Activated CD4-positive, CD25-positive, alpha-beta regulatory T cell (primary cell): ENCODE data around the gene EML6.

Experiments used
- DNase-seq, 4 experiments: peaks; one replicate each; lab custom pipeline; 2025; lab: John Stamatoyannopoulos, UW

The EML6 gene

GRCh38 chr2:55003706-55004639 lies 280.5 kb downstream of the EML6 start:
- no peak for DNase-seq

- DNase-seq = no peak
Measured at GRCh38 chr2:55006306-55006705, 282.8 kb downstream of the EML6 start.

DNA sequence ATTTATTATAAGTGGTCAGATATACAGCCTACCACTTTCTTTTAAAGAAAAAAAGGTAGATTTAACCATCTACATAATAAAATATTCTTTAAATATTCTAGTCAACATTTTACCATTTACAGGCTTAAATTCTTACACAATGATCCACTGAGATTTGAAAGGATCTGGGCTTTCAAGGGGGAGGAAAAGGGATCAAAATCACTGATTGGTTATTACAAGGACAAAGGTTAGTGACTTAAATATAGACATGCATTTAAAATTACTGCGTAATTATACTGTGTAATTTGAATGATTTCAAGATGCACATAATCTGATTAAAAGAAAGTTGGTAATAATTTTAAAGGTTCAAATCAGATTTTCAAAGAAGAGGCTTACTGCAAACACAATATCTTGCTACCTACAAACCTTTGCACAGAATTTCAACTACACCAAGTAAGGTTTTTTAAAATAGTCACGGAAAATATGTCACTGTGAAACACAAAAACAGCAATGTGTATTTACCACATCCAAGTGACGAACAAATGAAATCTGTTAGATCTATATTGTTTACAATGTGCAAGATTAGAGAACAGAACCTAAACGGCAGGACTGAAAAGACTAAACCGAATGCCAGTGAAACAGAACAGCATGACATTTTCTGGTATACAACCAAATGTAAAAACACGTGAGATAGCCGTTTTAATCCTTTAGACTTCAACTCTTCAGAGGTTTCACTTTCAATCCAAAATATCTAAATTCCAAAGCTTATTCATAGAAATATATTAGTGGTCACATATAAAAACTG lies 286.0 kb downstream of the EML6 start:
- no peak for DNase-seq

GRCh38 chr2:55010149-55010591 lies 286.7 kb downstream of the EML6 start:
- DNase-seq = peak in 1 of 4 experiments; percentile 17

DNA sequence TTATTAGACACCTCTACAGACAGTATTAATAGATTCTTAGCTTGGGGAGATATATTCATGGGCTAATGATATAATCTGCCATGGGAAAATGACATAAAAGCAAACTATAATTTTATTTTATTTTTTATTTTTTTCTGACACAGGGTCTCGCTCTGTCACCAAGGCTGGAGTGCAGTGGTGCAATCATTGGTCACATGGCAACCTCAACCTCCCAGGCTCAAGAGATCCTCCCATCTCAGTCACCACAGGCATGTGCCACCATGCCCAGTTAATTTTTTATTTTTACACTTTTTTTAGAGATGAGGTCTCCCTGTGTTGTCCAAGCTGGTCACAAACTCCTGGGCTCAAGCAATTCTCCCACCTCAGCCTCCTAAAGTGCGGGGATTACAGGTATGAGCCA lies 287.5 kb downstream of the EML6 start:
- no peak for DNase-seq

GRCh38 chr2:55011831-55012671 lies 288.6 kb downstream of the EML6 start:
- DNase-seq = no peak

DNA sequence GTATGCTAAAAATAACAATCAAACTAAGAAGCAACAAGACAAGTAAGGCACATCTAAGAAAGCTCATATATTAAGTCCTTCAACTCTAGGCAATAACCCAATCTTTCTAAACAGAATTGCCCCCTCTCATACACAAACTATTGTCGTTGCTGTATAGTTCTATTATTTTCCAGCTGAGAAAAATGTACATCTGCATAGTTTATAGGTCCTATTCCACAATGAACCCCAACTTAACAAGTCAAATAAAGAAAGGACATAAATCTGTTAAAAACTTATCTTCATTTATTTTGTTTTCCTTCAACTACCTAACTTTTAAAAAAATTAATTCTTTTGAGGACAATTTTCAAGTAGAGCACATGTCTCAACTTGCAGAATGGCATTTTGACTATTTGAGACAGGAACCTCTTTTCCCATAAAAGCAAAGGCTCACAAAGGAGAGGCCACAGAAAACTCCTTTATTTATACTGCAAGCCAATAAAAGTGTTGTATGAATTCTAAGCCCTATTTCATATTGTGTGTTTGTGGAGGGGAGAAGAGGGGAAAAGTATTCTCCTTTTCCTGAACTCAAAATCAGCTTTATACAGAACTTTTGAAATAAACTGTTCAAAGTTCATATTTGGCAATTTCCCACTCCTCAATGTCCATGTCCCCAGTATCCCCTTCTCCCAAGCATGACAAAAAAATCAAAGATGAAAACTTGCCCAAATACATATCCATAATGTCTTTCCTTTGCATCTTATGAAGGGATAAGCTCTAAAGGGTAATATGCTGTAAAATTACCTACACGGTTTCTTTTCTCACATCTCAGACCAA lies 289.4 kb downstream of the EML6 start:
- no peak for DNase-seq

DNA sequence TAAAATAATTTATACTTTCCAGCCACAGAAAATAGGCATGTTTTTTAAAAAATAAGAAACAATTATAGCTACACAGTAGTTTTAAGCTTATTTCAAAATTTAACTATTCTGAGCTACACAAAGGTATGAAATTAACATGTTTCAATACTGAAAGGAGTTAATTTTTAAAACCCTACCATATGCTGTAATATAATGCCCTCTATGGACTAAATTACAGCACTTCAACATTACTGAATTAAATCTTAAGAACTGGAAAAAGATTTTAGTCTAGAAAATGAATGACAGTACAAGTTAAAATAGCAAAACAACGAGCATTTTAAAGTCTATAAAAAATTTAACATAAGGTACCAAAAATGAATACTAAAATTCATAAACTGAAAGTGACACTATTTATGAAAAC lies 290.5 kb downstream of the EML6 start:
- no peak for DNase-seq

GRCh38 chr2:55014962-55015939 lies 291.8 kb downstream of the EML6 start:
- DNase-seq = peak in 1 of 4 experiments; percentile 1

DNA sequence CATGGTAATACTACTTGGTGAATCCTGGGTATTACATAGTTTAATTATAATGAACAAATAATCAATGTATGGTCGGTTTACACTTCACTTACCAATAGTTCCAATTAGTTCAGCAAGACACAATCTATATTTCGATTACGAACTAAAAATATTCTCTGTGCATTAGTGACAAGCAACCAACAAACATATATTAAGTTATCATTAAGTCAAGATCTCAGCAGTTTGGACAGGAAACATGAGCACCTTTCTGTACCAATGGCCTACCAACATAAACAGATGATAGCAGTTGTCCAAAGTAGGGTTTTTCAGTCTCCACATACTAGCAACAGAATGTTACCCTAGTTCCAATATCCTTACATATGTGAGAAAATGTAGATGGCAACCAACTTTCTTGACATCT lies 294.0 kb downstream of the EML6 start:
- DNase-seq = no peak

- DNase-seq = no peak
Measured at GRCh38 chr2:55017880-55018279, 294.4 kb downstream of the EML6 start.

DNA sequence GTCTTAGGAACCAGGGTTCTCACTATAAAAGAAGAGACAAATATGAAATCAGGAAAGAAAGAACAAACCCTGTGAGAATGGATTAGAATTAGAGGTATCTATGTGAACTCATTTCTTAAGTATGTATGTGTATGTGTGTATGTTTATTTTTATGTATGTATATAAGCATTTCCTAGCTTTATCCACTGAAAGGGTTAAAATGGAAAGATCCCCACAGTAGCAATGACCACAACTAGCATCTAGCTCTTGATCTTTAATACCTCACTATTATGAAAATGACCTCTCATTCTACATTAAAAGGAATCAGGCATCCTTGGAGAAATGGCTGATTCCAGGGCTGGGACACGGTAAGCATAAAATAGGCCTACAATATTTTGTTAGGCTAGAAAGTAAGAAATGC lies 295.2 kb downstream of the EML6 start:
- no peak for DNase-seq

GRCh38 chr2:55019526-55020258 lies 296.2 kb downstream of the EML6 start:
- no peak for DNase-seq
